K562 (cell line): ENCODE measurements around the gene ZNF749. TPM values are rescaled to one million over a fixed set of nuclear protein-coding genes. Genes with fewer than 3 reads are reported as not detected.

ENCODE experiments used
- COPS2 ChIP-seq: fragments of 450-650 bp; conservative IDR thresholded peaks from 2 replicates; pipeline ENCODE4 v1.6.1; 2016; ENCODE audit warnings: mild to moderate bottlenecking, moderate library complexity
- FIP1L1 ChIP-seq: fragments of 200-400 bp; formaldehyde crosslinking; IDR thresholded peaks from 2 replicates; pipeline ENCODE4 v1.6.1; 2018; ENCODE audit warnings: mild to moderate bottlenecking, low read depth, low read length; ENCODE audit not compliant: poor library complexity, severe bottlenecking
- GTF2E2 ChIP-seq: fragments of 200-800 bp; sonication (Bioruptor generic); IDR thresholded peaks from 2 replicates; pipeline ENCODE4 v1.6.1; 2016; ENCODE audit warnings: missing genetic modification characterization, missing compliant biosample characterization
- JUND ChIP-seq, 2 experiments: IDR thresholded peaks; 2 replicates in 1 of 2; 3 replicates in 1 of 2; pipeline ENCODE4 v1.6.1; 2011; ENCODE audit warnings: borderline replicate concordance in 2 of 2, low read depth in 2 of 2, low read length in 2 of 2, improper control_type of control experiment in 1 of 2, missing biosample characterization in 1 of 2, missing genetic modification characterization in 1 of 2, missing genetic modification reagents in 1 of 2
- NFATC3 ChIP-seq: fragments of 450-650 bp; IDR thresholded peaks from 2 replicates; pipeline ENCODE4 v1.6.1; 2017; ENCODE audit warnings: mild to moderate bottlenecking
- NR1H2 ChIP-seq: sonication (generic); formaldehyde crosslinking; IDR thresholded peaks from 2 replicates; pipeline ENCODE4 v1.4.0; 2020; ENCODE audit warnings: mild to moderate bottlenecking, missing genetic modification reagents
- NRF1 ChIP-seq, 2 experiments: fragments of 450-650 bp; IDR thresholded peaks in 1 of 2; conservative IDR thresholded peaks in 1 of 2; 2 replicates each; pipeline ENCODE4 v1.6.1; 2014; ENCODE audit warnings: mild to moderate bottlenecking in 2 of 2
- PML ChIP-seq: IDR thresholded peaks from 2 replicates; pipeline ENCODE4 v1.6.1; 2012; ENCODE audit warnings: low read length, inconsistent platforms
- RAD21 ChIP-seq, 2 experiments: fragments of 250-450 bp in 1 of 2; fragments of 450-650 bp in 1 of 2; sonication (Bioruptor Pico) in 1 of 2; formaldehyde crosslinking in 1 of 2; IDR thresholded peaks in 1 of 2; conservative IDR thresholded peaks in 1 of 2; 2 replicates each; pipeline versions ENCODE4 v1.4.0 to v1.8.0; 2020 to 2022; ENCODE audit warnings: mild to moderate bottlenecking in 2 of 2, moderate library complexity in 1 of 2
- RAD51 ChIP-seq: fragments of 450-650 bp; IDR thresholded peaks from 2 replicates; pipeline ENCODE4 v1.7.1; 2016; ENCODE audit warnings: low read depth, mild to moderate bottlenecking, borderline replicate concordance
- RBBP5 ChIP-seq: fragments of 200-600 bp; sonication (generic); IDR thresholded peaks from 2 replicates; pipeline ENCODE4 v1.6.1; 2012; ENCODE audit warnings: borderline replicate concordance, mild to moderate bottlenecking, low read length, control low read depth, inconsistent platforms; ENCODE audit not compliant: insufficient read depth, poor library complexity, severe bottlenecking
- RBM17 ChIP-seq: fragments of 200-400 bp; formaldehyde crosslinking; IDR thresholded peaks from 2 replicates; pipeline ENCODE4 v1.6.1; 2017; ENCODE audit warnings: low read depth, mild to moderate bottlenecking, low read length, borderline replicate concordance
- SMARCE1 ChIP-seq: fragments of 450-650 bp; IDR thresholded peaks from 2 replicates; pipeline ENCODE4 v1.7.1; 2016; ENCODE audit warnings: mild to moderate bottlenecking
- TEAD4 ChIP-seq, 2 experiments: sonication (generic) in 1 of 2; formaldehyde crosslinking in 1 of 2; IDR thresholded peaks; 2 replicates each; pipeline versions ENCODE4 v1.6.1 to v1.8.0; 2012 to 2022; ENCODE audit warnings: borderline replicate concordance in 1 of 2, inconsistent platforms in 1 of 2, low read length in 1 of 2, mild to moderate bottlenecking in 1 of 2, missing genetic modification reagents in 1 of 2
- ZBTB7A ChIP-seq: IDR thresholded peaks from 2 replicates; pipeline ENCODE4 v1.6.1; 2011; ENCODE audit warnings: low read depth, mild to moderate bottlenecking, low read length, moderate library complexity, borderline replicate concordance; ENCODE audit not compliant: control insufficient read depth
- polyA plus RNA-seq, 8 experiments: library from polyadenylated mRNA; depleted of rRNA in 4 of 8; stranded (reverse) in 5 of 8; unstranded in 3 of 8; fragments of >200 nt; fragmentation: Nextera tagmentation in 2 of 8; fragmentation: Illumina TruSeq in 1 of 8; extraction: Ambion mirVana in 2 of 8; extraction: Trizol in 1 of 8; gene quantifications; 2 replicates each; pipeline versions ENCODE4 v1.2.1 to v1.2.3, GENCODE V29; 2011 to 2014; ENCODE audit warnings: inconsistent platforms in 1 of 8, missing spikeins in 1 of 8
- total RNA-seq, 7 experiments: library from RNA; depleted of rRNA in 6 of 7; stranded (reverse); fragments of >200 nt in 6 of 7; fragmentation: Illumina TruSeq in 2 of 7; extraction: Trizol in 2 of 7; gene quantifications; 2 replicates each; pipeline versions ENCODE4 v1.2.1 to v1.2.3, GENCODE V29; 2011 to 2021; ENCODE audit warnings: low replicate concordance in 1 of 7
- TF ChIP-seq, protein P1 (sequence below): fragments of 200-800 bp; sonication (Bioruptor generic); IDR thresholded peaks from 2 replicates; pipeline ENCODE4 v1.6.1; 2017; ENCODE audit warnings: missing genetic modification characterization, missing compliant biosample characterization
- TF ChIP-seq, protein P2 (sequence below): fragments of 250-450 bp; sonication (Bioruptor Pico); IDR thresholded peaks from 2 replicates; pipeline ENCODE4 v1.5.0; 2021
- TF ChIP-seq, protein P3 (sequence below): sonication (generic); formaldehyde crosslinking; IDR thresholded peaks from 2 replicates; pipeline ENCODE4 v1.8.1; 2023; ENCODE audit warnings: mild to moderate bottlenecking, missing genetic modification reagents
- TF ChIP-seq, protein P4 (sequence below): fragments of 250-450 bp; sonication (Bioruptor Pico); IDR thresholded peaks from 2 replicates; pipeline ENCODE4 v1.4.0; 2020; ENCODE audit warnings: borderline replicate concordance

Gene ZNF749
- total and polyA plus RNA-seq, 9 of the 15 experiments (the other 6 are each of a cell fraction or from before 2014, with no cell fraction given): 5.3 to 33.2 (median 15.0) TPM

DNA sequence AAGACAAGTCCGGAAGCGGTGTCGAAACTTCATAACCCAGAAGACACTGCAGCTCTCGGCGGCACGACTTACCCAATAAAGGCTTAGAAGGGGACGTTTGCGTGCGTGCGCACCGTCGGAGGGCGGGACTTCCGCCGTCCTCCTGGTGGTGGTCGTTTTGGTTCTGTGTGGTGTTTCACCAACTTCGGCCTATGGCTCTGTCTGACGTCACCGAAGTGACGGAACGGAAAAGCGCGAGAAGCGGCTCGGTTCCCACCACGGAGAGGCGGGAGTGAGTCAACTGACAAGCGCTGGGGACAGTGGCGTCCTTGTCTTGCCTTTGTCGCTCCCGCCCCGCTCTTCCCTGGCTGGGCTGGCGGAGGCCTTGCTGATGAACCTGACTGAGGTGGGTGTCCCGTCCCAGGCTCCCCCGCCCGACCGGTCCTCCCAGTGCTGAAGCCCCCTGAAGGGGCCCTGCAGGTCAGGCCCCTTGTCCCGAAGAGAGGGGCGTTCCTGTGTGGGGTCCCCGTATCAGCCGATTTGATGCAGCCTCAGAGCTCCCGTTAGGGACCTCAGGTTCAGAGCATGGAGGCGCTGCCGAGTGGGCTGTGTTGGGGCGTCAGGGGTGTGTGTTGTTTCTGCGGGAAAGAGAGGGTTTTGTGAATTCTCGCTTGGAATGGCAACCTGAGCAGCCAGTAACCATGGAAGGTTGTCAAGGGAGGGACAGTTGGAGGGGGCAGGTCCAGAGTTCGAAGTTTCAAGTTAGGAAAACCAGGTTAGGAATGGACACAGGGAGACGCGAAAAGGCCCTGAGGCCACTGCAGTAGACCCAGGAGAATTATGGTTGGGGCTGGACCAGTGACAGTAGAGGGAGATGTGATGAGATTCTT lies 45.2 kb upstream of the ZNF749 start, which contains the start of gene ZNF548 (continued):
- TF ChIP-seq NR1H2 (CRISPR knock-in tag) (0 out of 2 replicates have a peak, but pooled peaks have one; percentile 45), RBM17 (no peak), RBBP5 (peak; percentile 64), TEAD4 (IDR thresholded peaks at IDR 0.05; ENCODE audit: low read length) (no peak; the same call in 1 of the 2 replicates), TEAD4 (CRISPR knock-in tag; IDR thresholded peaks at IDR 0.05; ENCODE audit: borderline replicate concordance) (no peak), FIP1L1 (no peak), SMARCE1 (no peak), JUND (IDR thresholded peaks at IDR 0.05; ENCODE audit: borderline replicate concordance, low read depth, low read length) (peak; percentile 88), JUND (tag; IDR thresholded peaks at IDR 0.05; ENCODE audit: borderline replicate concordance, low read depth, low read length) (peak; percentile 87), RAD51 (peak; percentile 75), NRF1 (conservative IDR thresholded peaks at IDR 0.05 in 1 of 2, IDR thresholded peaks at IDR 0.05 in 1 of 2) (peak; percentile 90 to 92), PML (0 out of 2 replicates have a peak, but pooled peaks have one; percentile 38), GTF2E2 (no peak), NFATC3 (no peak), RAD21 (CRISPR knock-in tag; conservative IDR thresholded peaks at IDR 0.05 in 1 of 2, IDR thresholded peaks at IDR 0.05 in 1 of 2) (peak; percentile 15 to 40; a peak in 2 of 4 replicates), COPS2 (no peak), ZBTB7A (peak; percentile 15; the same call in 1 of the 2 replicates)
- TF ChIP-seq, protein P1, sequence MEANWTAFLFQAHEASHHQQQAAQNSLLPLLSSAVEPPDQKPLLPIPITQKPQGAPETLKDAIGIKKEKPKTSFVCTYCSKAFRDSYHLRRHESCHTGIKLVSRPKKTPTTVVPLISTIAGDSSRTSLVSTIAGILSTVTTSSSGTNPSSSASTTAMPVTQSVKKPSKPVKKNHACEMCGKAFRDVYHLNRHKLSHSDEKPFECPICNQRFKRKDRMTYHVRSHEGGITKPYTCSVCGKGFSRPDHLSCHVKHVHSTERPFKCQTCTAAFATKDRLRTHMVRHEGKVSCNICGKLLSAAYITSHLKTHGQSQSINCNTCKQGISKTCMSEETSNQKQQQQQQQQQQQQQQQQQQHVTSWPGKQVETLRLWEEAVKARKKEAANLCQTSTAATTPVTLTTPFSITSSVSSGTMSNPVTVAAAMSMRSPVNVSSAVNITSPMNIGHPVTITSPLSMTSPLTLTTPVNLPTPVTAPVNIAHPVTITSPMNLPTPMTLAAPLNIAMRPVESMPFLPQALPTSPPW (CRISPR knock-in tag): peak; percentile 60
- TF ChIP-seq, protein P2, sequence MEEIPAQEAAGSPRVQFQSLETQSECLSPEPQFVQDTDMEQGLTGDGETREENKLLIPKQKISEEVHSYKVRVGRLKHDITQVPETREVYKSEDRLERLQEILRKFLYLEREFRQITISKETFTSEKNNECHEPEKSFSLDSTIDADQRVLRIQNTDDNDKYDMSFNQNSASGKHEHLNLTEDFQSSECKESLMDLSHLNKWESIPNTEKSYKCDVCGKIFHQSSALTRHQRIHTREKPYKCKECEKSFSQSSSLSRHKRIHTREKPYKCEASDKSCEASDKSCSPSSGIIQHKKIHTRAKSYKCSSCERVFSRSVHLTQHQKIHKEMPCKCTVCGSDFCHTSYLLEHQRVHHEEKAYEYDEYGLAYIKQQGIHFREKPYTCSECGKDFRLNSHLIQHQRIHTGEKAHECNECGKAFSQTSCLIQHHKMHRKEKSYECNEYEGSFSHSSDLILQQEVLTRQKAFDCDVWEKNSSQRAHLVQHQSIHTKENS (CRISPR knock-in tag): no peak
- TF ChIP-seq, protein P3, sequence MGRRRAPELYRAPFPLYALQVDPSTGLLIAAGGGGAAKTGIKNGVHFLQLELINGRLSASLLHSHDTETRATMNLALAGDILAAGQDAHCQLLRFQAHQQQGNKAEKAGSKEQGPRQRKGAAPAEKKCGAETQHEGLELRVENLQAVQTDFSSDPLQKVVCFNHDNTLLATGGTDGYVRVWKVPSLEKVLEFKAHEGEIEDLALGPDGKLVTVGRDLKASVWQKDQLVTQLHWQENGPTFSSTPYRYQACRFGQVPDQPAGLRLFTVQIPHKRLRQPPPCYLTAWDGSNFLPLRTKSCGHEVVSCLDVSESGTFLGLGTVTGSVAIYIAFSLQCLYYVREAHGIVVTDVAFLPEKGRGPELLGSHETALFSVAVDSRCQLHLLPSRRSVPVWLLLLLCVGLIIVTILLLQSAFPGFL (CRISPR knock-in tag): no peak
- TF ChIP-seq, protein P4, sequence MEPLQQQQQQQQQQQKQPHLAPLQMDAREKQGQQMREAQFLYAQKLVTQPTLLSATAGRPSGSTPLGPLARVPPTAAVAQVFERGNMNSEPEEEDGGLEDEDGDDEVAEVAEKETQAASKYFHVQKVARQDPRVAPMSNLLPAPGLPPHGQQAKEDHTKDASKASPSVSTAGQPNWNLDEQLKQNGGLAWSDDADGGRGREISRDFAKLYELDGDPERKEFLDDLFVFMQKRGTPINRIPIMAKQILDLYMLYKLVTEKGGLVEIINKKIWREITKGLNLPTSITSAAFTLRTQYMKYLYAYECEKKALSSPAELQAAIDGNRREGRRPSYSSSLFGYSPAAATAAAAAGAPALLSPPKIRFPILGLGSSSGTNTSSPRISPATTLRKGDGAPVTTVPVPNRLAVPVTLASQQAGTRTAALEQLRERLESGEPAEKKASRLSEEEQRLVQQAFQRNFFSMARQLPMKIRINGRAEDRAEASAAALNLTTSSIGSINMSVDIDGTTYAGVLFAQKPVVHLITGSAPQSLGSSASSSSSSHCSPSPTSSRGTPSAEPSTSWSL (CRISPR knock-in tag): no peak
